Calu3 (cell line): Measurements from ENCODE around the gene TTC28. TPM values are rescaled to one million over a fixed set of nuclear protein-coding genes. Genes with fewer than 3 reads are reported as not detected.
"Not testable (repeated sequence)": the region's sequence is repeated elsewhere in the genome, so short reads cannot be mapped to it uniquely, and the experiment has no call there.

ENCODE experiments used
- BruUV-seq: library from RNA; stranded (reverse); fragments of 400-500 nt; replicated peaks from 2 replicates; lab custom pipeline; 2021; lab: Mats Ljungman, UMichigan
- CTCF ChIA-PET: fragments of 300-600 bp; sonication (Branson Sonifier 250); formaldehyde crosslinking; loops from one replicate; lab custom pipeline; 2022; ENCODE audit warnings: antibody characterized with exemption; lab: Charles Lee
- DNase-seq: peaks from one replicate; pipeline ENCODE4 v3.0.0; 2022
- H3K27ac Mint-ChIP-seq: one replicate; pipeline ENCODE4 v1.8.0; 2022; ENCODE audit warnings: mixed read lengths; ENCODE audit not compliant: unreplicated experiment
- H3K27me3 Mint-ChIP-seq: one replicate; pipeline ENCODE4 v1.8.0; 2022; ENCODE audit warnings: mixed read lengths; ENCODE audit not compliant: unreplicated experiment
- H3K36me3 Mint-ChIP-seq: one replicate; pipeline ENCODE4 v1.8.0; 2022; ENCODE audit warnings: mild to moderate bottlenecking, moderate library complexity, mixed read lengths; ENCODE audit not compliant: insufficient read depth, unreplicated experiment
- H3K4me1 Mint-ChIP-seq: one replicate; pipeline ENCODE4 v1.8.0; 2022; ENCODE audit warnings: mild to moderate bottlenecking, low read depth, mixed read lengths; ENCODE audit not compliant: unreplicated experiment
- H3K4me3 Mint-ChIP-seq: one replicate; pipeline ENCODE4 v1.8.0; 2022; ENCODE audit warnings: mild to moderate bottlenecking, low read depth, moderate library complexity, mixed read lengths; ENCODE audit not compliant: unreplicated experiment
- H3K9me3 Mint-ChIP-seq: one replicate; pipeline ENCODE4 v1.8.0; 2022; ENCODE audit warnings: low read depth, mixed read lengths; ENCODE audit not compliant: unreplicated experiment
- intact Hi-C: fragments of 100-400 bp; cut with micrococcal nuclease; formaldehyde crosslinking; loops from one replicate; pipeline ENCODE4 v1.10.0; 2022; ENCODE audit not compliant: unreplicated experiment
- total RNA-seq: library from RNA; stranded (reverse); gene quantifications from 2 replicates; pipeline ENCODE4 v1.2.3, GENCODE V29; 2022
- TF ChIP-seq, protein P1 (sequence below): fragments of 200-600 bp; IDR thresholded peaks from one replicate; pipeline ENCODE4 v1.8.0; 2022; ENCODE audit warnings: antibody characterized with exemption; ENCODE audit not compliant: unreplicated experiment

The TTC28 gene
- total RNA-seq, 1 experiment from 2014 or later = 5.2 TPM

DNA sequence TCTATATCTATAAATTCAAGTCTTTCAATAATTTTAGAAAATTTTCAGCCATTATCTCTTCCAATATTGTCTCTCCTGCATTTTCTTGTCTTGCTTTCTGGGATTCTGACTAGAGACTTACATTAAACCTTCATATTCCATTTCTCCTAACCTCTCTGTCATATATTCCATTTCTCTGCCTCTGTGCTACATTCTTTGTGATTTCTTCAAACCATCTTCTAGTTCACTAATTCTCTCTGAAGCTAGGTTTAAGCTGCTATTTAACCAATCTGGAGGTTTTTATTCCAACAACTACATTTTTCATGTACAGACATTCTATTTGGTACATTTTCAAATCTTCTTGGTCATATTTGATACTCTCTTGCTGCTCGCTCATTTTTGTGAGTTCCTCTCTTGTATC lies 122.5 kb downstream of the TTC28 start:
- no peak overlapping the region for H3K4me3 Mint-ChIP-seq
- CTCF ChIA-PET = no interaction called here
- H3K4me1 Mint-ChIP-seq = peaks cover 8% of the 10 kb centered on the region
- no TSS peak for BruUV-seq
- H3K9me3 Mint-ChIP-seq = no peaks in the 10 kb centered on the region
- DNase-seq = no peak
- H3K36me3 Mint-ChIP-seq = no peaks in the 10 kb centered on the region
- intact Hi-C loops = no loop called here
- H3K27ac Mint-ChIP-seq = no peak overlapping the region
- TF ChIP-seq, protein P1, sequence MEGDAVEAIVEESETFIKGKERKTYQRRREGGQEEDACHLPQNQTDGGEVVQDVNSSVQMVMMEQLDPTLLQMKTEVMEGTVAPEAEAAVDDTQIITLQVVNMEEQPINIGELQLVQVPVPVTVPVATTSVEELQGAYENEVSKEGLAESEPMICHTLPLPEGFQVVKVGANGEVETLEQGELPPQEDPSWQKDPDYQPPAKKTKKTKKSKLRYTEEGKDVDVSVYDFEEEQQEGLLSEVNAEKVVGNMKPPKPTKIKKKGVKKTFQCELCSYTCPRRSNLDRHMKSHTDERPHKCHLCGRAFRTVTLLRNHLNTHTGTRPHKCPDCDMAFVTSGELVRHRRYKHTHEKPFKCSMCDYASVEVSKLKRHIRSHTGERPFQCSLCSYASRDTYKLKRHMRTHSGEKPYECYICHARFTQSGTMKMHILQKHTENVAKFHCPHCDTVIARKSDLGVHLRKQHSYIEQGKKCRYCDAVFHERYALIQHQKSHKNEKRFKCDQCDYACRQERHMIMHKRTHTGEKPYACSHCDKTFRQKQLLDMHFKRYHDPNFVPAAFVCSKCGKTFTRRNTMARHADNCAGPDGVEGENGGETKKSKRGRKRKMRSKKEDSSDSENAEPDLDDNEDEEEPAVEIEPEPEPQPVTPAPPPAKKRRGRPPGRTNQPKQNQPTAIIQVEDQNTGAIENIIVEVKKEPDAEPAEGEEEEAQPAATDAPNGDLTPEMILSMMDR = no peak
- H3K27me3 Mint-ChIP-seq = no peaks in the 10 kb centered on the region

- BruUV-seq, intact Hi-C loops, CTCF ChIA-PET, H3K27ac Mint-ChIP-seq, H3K4me1 Mint-ChIP-seq, H3K9me3 Mint-ChIP-seq, H3K27me3 Mint-ChIP-seq, DNase-seq, H3K36me3 Mint-ChIP-seq, H3K4me3 Mint-ChIP-seq: not testable (repeated sequence)
Observed at GRCh38 chr22:28553108-28553866, 126.4 kb downstream of the TTC28 start.

DNA sequence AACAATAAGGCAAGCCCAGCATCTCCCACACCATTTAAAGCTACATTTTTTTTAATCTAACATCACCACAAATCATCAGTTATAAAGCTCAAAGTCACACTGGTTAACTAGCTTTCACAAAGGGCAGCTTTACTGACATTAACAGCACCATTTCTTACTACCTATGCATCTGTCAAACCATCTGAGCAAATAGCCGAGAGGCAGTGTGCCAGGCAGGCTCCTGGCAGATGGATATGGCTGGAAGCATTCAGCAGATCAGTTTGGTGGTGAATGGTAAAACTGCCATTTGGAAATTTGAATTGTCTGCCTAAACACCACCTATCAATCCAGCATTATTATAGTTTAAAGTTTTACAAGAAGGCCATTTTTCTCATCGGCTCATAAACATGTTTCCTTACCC lies 131.2 kb downstream of the TTC28 start:
- intact Hi-C loops = no loop called here
- H3K4me3 Mint-ChIP-seq = no peak overlapping the region
- CTCF ChIA-PET = interaction anchor here (0.7 kb wide), 1 partner anchor 243 kb away, joined by 5 read pairs; no protein-coding TSS in a partner anchor
- BruUV-seq = no TSS peak
- H3K9me3 Mint-ChIP-seq = no peaks in the 10 kb centered on the region
- no peak for DNase-seq
- H3K36me3 Mint-ChIP-seq = no peaks in the 10 kb centered on the region
- no peaks in the 10 kb centered on the region for H3K4me1 Mint-ChIP-seq
- TF ChIP-seq, protein P1 = no peak
- no peak overlapping the region for H3K27ac Mint-ChIP-seq
- H3K27me3 Mint-ChIP-seq = no peaks in the 10 kb centered on the region

DNA sequence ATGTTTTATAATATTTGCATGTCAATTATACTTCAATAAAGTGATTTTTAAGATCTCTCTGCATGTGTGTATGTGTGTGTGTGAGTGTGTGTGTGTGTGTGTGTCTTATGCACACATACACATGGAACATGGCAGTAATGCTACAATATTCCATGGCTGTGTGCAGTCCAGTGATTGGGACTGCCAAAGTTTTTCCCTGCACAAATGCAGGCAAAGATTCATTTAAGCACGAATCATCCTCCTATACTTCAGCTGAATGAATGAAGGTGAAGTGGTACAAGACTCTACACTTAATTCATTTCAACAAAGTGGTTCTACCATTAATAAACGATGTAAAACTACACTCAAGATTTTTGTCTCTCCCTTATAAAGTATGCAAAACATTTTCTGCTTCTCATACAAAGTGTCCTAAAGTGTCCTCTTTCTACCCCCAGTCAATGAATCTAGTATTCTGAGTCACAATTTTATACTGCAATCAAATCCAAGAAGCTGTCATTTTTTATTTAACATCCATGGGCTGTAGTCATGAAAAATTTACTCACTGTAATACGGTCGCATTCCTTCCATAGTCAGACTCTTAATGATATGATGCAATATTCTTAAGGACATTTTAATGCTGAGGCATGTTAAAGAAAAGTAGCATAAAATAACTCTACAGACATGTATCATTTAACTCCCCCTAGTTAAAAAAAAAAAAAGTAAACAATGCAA lies 132.4 kb downstream of the TTC28 start:
- CTCF ChIA-PET = interaction anchor here (0.7 kb wide), 1 partner anchor 242 kb away, joined by 5 read pairs; no protein-coding TSS in a partner anchor
- no peak overlapping the region for H3K27ac Mint-ChIP-seq
- no peaks in the 10 kb centered on the region for H3K36me3 Mint-ChIP-seq
- no peaks in the 10 kb centered on the region for H3K4me1 Mint-ChIP-seq
- H3K4me3 Mint-ChIP-seq = no peak overlapping the region
- no peak for DNase-seq
- TF ChIP-seq, protein P1 = no peak
- BruUV-seq = no TSS peak
- H3K9me3 Mint-ChIP-seq = peaks cover 3% of the 10 kb centered on the region
- intact Hi-C loops = no loop called here
- peaks cover 4% of the 10 kb centered on the region for H3K27me3 Mint-ChIP-seq
